DND-41 (cell line): Measurements from ENCODE around the gene SLC24A4.

ENCODE experiments used
- EZH2 ChIP-seq: IDR thresholded peaks from 3 replicates; pipeline ENCODE4 v1.6.1; 2012; ENCODE audit warnings: borderline replicate concordance, low read depth, mild to moderate bottlenecking, moderate library complexity, low read length, inconsistent platforms; ENCODE audit not compliant: severe bottlenecking
- TF ChIP-seq, protein P1 (sequence below): IDR thresholded peaks from 2 replicates; pipeline ENCODE4 v1.5.1; 2012; ENCODE audit warnings: borderline replicate concordance, low read length, moderate library complexity, mild to moderate bottlenecking; ENCODE audit not compliant: poor library complexity, severe bottlenecking; ENCODE audit errors: extremely low read depth

DNA sequence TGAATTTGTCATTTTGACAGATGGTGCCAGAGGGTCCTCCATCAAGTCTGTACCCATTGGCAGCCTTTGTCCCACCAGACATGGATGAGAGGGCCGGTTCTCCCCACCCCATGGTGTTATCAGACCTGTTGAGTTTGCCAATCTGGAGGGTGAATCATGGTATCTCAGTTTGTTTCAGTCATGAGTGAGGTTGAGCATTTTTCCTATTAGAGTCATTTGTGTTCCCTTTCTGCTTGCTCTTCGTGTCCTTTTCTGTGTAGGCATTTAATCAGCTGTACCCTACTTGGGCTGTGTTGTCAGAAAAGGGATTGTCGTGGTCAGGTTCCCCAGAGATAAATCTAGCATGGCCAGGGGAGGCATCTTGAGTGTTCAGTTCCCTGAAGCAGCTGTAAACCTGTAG is 30.5 kb downstream of the SLC24A4 start:
- TF ChIP-seq, protein P1, sequence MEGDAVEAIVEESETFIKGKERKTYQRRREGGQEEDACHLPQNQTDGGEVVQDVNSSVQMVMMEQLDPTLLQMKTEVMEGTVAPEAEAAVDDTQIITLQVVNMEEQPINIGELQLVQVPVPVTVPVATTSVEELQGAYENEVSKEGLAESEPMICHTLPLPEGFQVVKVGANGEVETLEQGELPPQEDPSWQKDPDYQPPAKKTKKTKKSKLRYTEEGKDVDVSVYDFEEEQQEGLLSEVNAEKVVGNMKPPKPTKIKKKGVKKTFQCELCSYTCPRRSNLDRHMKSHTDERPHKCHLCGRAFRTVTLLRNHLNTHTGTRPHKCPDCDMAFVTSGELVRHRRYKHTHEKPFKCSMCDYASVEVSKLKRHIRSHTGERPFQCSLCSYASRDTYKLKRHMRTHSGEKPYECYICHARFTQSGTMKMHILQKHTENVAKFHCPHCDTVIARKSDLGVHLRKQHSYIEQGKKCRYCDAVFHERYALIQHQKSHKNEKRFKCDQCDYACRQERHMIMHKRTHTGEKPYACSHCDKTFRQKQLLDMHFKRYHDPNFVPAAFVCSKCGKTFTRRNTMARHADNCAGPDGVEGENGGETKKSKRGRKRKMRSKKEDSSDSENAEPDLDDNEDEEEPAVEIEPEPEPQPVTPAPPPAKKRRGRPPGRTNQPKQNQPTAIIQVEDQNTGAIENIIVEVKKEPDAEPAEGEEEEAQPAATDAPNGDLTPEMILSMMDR = no peak
- no peak for TF ChIP-seq EZH2
